Right lobe of liver (tissue), 6 donors: ENCODE data around the gene CDC40. TPM values are rescaled to one million over a fixed set of nuclear protein-coding genes. Genes with fewer than 3 reads are reported as not detected.

Experiments
- ATAC-seq, 4 donors: fragments of 200-7000 bp; cut with Tn5 transposase; one replicate each; pipeline ENCODE4 v1.9.1; 2020; ENCODE audit warnings: mild to moderate bottlenecking in 4 of 4, moderate library complexity in 4 of 4
- DNase-seq, 3 donors: peaks; one replicate each; pipeline ENCODE4 v3.0.0-alpha.2; 2020
- H3K27ac ChIP-seq, 3 donors: fragments of 200-600 bp; one replicate each; pipeline ENCODE4 v1.8.0; 2022
- H3K27me3 ChIP-seq, 2 donors: fragments of 200-600 bp; one replicate each; pipeline ENCODE4 v1.8.0; 2022
- H3K36me3 ChIP-seq, 4 donors: fragments of 200-600 bp; sonication (generic) in 1 of 4; one replicate each; pipeline versions ENCODE4 v1.5.1 to v1.8.0; 2017 to 2022; ENCODE audit warnings: control low read depth in 1 of 4
- H3K4me1 ChIP-seq, 4 donors: fragments of 200-600 bp; sonication (generic) in 1 of 4; one replicate each; pipeline versions ENCODE4 v1.5.1 to v1.8.0; 2017 to 2022; ENCODE audit warnings: control low read depth in 1 of 4
- H3K4me3 ChIP-seq, 3 donors: fragments of 200-600 bp; one replicate each; pipeline ENCODE4 v1.8.0; 2022
- H3K9me3 ChIP-seq, 4 donors: fragments of 200-600 bp; sonication (generic) in 1 of 4; one replicate each; pipeline versions ENCODE4 v1.5.1 to v1.8.0; 2017 to 2022; ENCODE audit warnings: control low read depth in 1 of 4
- POLR2A ChIP-seq: fragments of 450-650 bp; IDR thresholded peaks from one replicate; pipeline ENCODE4 v1.6.1; 2017; ENCODE audit warnings: antibody characterized with exemption, mild to moderate bottlenecking
- WGBS: methylation state at CpG from one replicate; pipeline ENCODE4 v1.1.6; 2018; ENCODE audit warnings: low coverage, low lambda C conversion rate; ENCODE audit not compliant: insufficient coverage; ENCODE audit errors: missing lambda C conversion rate; 5-methylcytosine and 5-hydroxymethylcytosine counted together
- intact Hi-C, 2 donors: fragments of 100-400 bp; cut with DNase I; formaldehyde crosslinking; loops; one replicate each; pipeline versions ENCODE4 v1.11.2 to v1.14.1; 2022
- total RNA-seq, 6 experiments: library from RNA; depleted of rRNA in 2 of 6; stranded (reverse); fragments of >200 nt in 2 of 6; fragmentation: NEBNext Ultra II Directional in 3 of 6; extraction: Animal tissue kit (Norgen Biotek cat#: 25700) in 3 of 6; gene quantifications; one replicate each; pipeline versions ENCODE4 v1.1.0 to v1.2.4, GENCODE V29; 2016 to 2023
- TF ChIP-seq, protein P1 (sequence below), 4 donors: fragments of 200-600 bp in 3 of 4; fragments of 450-650 bp in 1 of 4; IDR thresholded peaks; one replicate each; pipeline versions ENCODE4 v1.5.1 to v1.8.0; 2016 to 2022; ENCODE audit warnings: antibody characterized with exemption in 4 of 4, mild to moderate bottlenecking in 2 of 4
- donor health status: DM: no; HTN: yes; CAD: no.
- donor health status: DM: no; HTN: no; CAD: no.
- donor health status: DM: no; HTN: no; CAD: no.
- donor health status: DM: no; HTN: yes; CAD: no.
- donor health status: DM: no; HTN: yes; CAD: no.

Gene CDC40
- total RNA-seq, 6 experiments from 2014 or later: 10.2 to 12.3 (median 11.0) TPM

DNA sequence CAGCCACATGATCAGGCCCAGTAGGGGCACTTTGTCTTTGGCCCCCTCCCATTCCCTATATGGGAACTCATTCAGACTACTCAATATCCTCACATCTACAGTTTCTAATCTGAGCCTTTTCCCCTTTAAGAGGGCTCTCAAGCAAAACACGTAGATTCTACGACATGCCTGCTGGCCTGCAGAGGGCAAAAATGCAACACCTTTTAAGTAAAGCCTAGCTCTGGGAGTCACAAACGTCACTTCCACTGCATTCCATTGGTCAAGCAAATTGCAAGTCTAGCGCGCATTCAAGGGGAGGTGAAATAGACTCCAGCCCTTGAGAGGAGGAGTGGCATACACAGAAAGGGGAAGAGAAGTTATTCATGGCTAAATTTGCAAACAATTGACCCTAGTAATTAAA lies 70.6 kb downstream of the CDC40 start:
- no peak for DNase-seq
- Histone ChIP-seq H3K9me3 (no peaks in the 10 kb centered on the region), H3K36me3 (no peaks in the 10 kb centered on the region), H3K27ac (no peak overlapping the region), H3K4me3 (no peak overlapping the region), H3K27me3 (no peaks in the 10 kb centered on the region), H3K4me1 (no peaks in the 10 kb centered on the region)
- no peak for TF ChIP-seq POLR2A
- WGBS: 74% methylated on average over 5 of the region's 5 CpGs
- intact Hi-C loops: no loop called here
- no peak for ATAC-seq

DNA sequence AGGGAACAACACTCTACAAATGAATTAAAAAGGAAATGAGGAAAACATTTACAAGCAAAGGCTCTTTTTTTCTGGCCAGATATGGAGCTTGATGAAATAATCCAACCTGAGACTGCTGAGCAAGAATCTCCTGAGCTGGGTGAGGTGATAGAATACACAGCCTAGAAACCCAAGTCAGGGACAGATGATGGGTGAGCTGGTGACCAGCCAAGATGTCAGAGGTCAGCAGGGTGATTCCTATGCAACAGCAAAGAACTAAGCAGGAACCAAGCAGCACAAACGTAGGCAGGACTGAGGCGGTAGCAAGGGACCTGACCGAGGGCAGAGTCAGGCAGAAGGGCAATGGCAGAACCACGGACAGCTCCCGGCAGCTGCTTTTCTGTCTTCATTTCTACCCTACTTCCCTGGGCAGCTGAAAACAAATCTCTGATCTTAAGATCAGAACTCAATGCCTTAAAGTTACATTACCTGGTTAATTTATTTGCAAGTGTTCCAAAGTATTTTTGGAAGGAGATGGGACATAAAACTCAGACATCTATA lies 75.1 kb downstream of the CDC40 start:
- Histone ChIP-seq H3K4me1 (no peaks in the 10 kb centered on the region), H3K9me3 (no peaks in the 10 kb centered on the region), H3K4me3 (no peak overlapping the region), H3K36me3 (no peaks in the 10 kb centered on the region), H3K27ac (no peak overlapping the region), H3K27me3 (no peaks in the 10 kb centered on the region)
- peak in 3 of 4 donors; percentile 21 to 46 (median 33) for ATAC-seq
- no peak for TF ChIP-seq POLR2A
- TF ChIP-seq, protein P1, sequence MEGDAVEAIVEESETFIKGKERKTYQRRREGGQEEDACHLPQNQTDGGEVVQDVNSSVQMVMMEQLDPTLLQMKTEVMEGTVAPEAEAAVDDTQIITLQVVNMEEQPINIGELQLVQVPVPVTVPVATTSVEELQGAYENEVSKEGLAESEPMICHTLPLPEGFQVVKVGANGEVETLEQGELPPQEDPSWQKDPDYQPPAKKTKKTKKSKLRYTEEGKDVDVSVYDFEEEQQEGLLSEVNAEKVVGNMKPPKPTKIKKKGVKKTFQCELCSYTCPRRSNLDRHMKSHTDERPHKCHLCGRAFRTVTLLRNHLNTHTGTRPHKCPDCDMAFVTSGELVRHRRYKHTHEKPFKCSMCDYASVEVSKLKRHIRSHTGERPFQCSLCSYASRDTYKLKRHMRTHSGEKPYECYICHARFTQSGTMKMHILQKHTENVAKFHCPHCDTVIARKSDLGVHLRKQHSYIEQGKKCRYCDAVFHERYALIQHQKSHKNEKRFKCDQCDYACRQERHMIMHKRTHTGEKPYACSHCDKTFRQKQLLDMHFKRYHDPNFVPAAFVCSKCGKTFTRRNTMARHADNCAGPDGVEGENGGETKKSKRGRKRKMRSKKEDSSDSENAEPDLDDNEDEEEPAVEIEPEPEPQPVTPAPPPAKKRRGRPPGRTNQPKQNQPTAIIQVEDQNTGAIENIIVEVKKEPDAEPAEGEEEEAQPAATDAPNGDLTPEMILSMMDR (IDR thresholded peaks at IDR 0.05): no peak
- DNase-seq: peak in 1 of 3 donors; percentile 15
- WGBS: 20% methylated on average over 5 of the region's 5 CpGs
- intact Hi-C loops: no loop called here

GRCh38 chr6:110256366-110256765 lies 76.1 kb downstream of the CDC40 start:
- H3K4me1 ChIP-seq: no peaks in the 10 kb centered on the region
- H3K27me3 ChIP-seq: no peaks in the 10 kb centered on the region
- no peak for ATAC-seq
- WGBS: 81% methylated on average over 2 of the region's 2 CpGs
- no peak for TF ChIP-seq POLR2A
- TF ChIP-seq, protein P1 (IDR thresholded peaks at IDR 0.05): no peak
- H3K4me3 ChIP-seq: no peak overlapping the region
- no peak overlapping the region for H3K27ac ChIP-seq
- no peaks in the 10 kb centered on the region for H3K36me3 ChIP-seq
- intact Hi-C loops: no loop called here
- no peaks in the 10 kb centered on the region for H3K9me3 ChIP-seq
- no peak for DNase-seq

DNA sequence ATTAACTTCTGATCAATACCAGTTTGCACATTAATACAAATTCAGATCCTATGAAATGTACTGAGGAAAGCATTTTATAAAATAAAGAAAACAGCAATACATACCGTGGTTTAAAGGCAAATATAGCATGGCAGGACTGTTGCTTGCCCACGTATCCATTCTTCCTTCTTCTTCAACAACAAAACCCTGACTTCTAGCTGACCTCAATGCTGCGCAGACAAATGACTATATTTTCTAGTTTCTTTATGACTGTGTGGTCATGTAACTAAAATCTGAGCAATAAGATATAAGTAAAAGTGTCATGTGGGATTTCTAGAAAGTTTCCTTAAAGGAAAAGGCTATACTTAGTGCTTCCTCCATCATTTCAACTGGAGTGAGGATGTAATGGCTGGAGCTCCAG lies 85.0 kb downstream of the CDC40 start:
- Histone ChIP-seq H3K9me3 (no peaks in the 10 kb centered on the region), H3K4me1 (no peaks in the 10 kb centered on the region), H3K4me3 (no peak overlapping the region), H3K27ac (no peak overlapping the region), H3K36me3 (no peaks in the 10 kb centered on the region), H3K27me3 (no peaks in the 10 kb centered on the region)
- ATAC-seq (no peak), DNase-seq (no peak)
- 54% methylated on average over 3 of the region's 3 CpGs for WGBS
- intact Hi-C loops: no loop called here
- TF ChIP-seq, protein P1 (IDR thresholded peaks at IDR 0.05): no peak
- no peak for TF ChIP-seq POLR2A

DNA sequence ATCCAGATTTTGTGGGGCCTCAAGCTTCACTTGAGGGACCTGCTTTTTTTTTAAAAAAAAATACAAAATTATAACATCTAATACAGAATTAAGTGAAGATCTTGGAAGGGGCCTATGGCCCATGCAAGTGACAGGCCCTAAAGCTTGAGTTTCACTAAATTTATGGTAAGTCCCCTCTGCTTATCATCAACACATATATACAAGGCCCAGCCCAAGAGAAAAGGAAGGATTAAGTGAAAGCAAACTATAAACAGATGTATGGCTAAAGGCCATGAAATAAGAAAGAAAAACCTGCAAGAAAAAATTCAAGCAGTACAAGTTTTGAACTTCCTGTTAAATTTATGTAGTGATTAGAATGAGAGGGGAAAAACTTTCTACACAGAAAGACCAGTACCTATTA lies 86.8 kb downstream of the CDC40 start:
- Histone ChIP-seq H3K27me3 (no peaks in the 10 kb centered on the region), H3K4me3 (no peak overlapping the region), H3K27ac (no peak overlapping the region), H3K9me3 (no peaks in the 10 kb centered on the region), H3K4me1 (no peaks in the 10 kb centered on the region), H3K36me3 (no peaks in the 10 kb centered on the region)
- TF ChIP-seq, protein P1 (IDR thresholded peaks at IDR 0.05): no peak
- no peak for TF ChIP-seq POLR2A
- DNase-seq (no peak), ATAC-seq (no peak)
- intact Hi-C loops: no loop called here
